Osteocyte (in vitro differentiated cells): Measurements from ENCODE around the gene TTC3. TPM values are rescaled to one million over a fixed set of nuclear protein-coding genes. Genes with fewer than 3 reads are reported as not detected.

Experiments used
- DNase-seq: peaks from one replicate; pipeline ENCODE4 v3.0.0; 2021; ENCODE audit warnings: mixed read lengths; ENCODE audit not compliant: unreplicated experiment; ENCODE audit errors: extremely low spot score
- H3K27ac Mint-ChIP-seq: one replicate; pipeline ENCODE4 v1.8.0; 2021; ENCODE audit warnings: mild to moderate bottlenecking, mixed read lengths; ENCODE audit not compliant: unreplicated experiment
- H3K27me3 Mint-ChIP-seq: one replicate; pipeline ENCODE4 v1.8.0; 2021; ENCODE audit warnings: mixed read lengths; ENCODE audit not compliant: unreplicated experiment
- H3K36me3 Mint-ChIP-seq: one replicate; pipeline ENCODE4 v1.8.0; 2021; ENCODE audit warnings: mixed read lengths; ENCODE audit not compliant: unreplicated experiment
- H3K4me1 Mint-ChIP-seq: one replicate; pipeline ENCODE4 v1.8.0; 2021; ENCODE audit warnings: mixed read lengths; ENCODE audit not compliant: unreplicated experiment
- H3K4me3 Mint-ChIP-seq: one replicate; pipeline ENCODE4 v1.8.0; 2021; ENCODE audit warnings: mild to moderate bottlenecking, moderate library complexity, mixed read lengths; ENCODE audit not compliant: unreplicated experiment
- H3K9me3 Mint-ChIP-seq: one replicate; pipeline ENCODE4 v1.8.0; 2021; ENCODE audit warnings: mixed read lengths; ENCODE audit not compliant: unreplicated experiment
- total RNA-seq: library from RNA; stranded (reverse); gene quantifications from 2 replicates; pipeline ENCODE4 v1.2.1, GENCODE V29; 2021
- TF ChIP-seq, protein P1 (sequence below): fragments of 200-600 bp; sonication (generic); IDR thresholded peaks from 2 replicates; pipeline ENCODE4 v1.5.0; 2021; ENCODE audit warnings: antibody characterized with exemption, mild to moderate bottlenecking, moderate library complexity

Gene TTC3
- total RNA-seq, 1 donor from 2014 or later = 252 TPM

DNA sequence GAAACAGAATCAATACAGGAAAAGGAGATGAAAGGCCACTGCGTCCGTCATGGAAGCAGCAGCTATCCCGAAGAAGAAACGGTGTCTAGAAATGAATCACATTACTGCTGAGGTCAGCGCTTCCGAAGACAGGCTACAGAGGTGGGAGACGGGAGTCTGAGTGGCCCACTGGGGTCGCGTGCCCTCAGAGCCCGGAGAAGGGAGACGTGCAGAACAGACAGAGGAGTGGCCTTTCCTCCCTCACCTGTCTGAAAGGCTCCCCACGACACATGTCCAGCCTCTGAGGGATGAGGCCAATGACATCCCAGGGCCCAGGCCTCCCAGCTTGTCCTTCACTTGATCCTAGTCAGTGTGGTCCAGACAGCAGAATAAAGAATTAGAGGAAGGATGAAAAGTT, 158.2 kb downstream of the TTC3 start:
- peaks cover 53% of the 10 kb centered on the region for H3K36me3 Mint-ChIP-seq
- H3K27me3 Mint-ChIP-seq = no peaks in the 10 kb centered on the region
- no peak overlapping the region for H3K27ac Mint-ChIP-seq
- H3K4me3 Mint-ChIP-seq = no peak overlapping the region
- no peak for DNase-seq
- H3K9me3 Mint-ChIP-seq = no peaks in the 10 kb centered on the region
- no peaks in the 10 kb centered on the region for H3K4me1 Mint-ChIP-seq
- TF ChIP-seq, protein P1, sequence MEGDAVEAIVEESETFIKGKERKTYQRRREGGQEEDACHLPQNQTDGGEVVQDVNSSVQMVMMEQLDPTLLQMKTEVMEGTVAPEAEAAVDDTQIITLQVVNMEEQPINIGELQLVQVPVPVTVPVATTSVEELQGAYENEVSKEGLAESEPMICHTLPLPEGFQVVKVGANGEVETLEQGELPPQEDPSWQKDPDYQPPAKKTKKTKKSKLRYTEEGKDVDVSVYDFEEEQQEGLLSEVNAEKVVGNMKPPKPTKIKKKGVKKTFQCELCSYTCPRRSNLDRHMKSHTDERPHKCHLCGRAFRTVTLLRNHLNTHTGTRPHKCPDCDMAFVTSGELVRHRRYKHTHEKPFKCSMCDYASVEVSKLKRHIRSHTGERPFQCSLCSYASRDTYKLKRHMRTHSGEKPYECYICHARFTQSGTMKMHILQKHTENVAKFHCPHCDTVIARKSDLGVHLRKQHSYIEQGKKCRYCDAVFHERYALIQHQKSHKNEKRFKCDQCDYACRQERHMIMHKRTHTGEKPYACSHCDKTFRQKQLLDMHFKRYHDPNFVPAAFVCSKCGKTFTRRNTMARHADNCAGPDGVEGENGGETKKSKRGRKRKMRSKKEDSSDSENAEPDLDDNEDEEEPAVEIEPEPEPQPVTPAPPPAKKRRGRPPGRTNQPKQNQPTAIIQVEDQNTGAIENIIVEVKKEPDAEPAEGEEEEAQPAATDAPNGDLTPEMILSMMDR = no peak

DNA sequence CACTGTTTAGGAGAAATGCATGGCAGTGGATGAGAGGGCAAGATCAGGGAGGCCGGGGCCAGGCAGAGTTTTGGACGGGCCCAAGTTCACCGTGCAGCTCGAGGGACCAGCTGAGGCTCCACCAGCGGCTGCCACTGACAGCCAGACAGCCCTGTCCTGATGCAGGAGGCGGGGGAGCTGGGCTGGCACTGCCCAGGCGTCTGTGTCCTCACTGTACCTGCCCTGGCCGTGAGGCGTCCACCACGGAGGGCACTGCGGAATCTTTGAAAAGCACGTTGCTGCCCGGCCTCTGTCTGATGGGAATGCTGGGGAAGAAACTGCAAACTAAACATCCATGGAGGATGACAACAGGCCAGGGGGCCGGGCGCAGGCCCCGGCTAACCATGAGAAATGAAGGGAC, 158.6 kb downstream of the TTC3 start:
- Mint-ChIP-seq H3K27ac (no peak overlapping the region), H3K36me3 (peaks cover 55% of the 10 kb centered on the region), H3K9me3 (no peaks in the 10 kb centered on the region), H3K27me3 (no peaks in the 10 kb centered on the region), H3K4me3 (no peak overlapping the region), H3K4me1 (no peaks in the 10 kb centered on the region)
- DNase-seq = no peak
- TF ChIP-seq, protein P1 = no peak

DNA sequence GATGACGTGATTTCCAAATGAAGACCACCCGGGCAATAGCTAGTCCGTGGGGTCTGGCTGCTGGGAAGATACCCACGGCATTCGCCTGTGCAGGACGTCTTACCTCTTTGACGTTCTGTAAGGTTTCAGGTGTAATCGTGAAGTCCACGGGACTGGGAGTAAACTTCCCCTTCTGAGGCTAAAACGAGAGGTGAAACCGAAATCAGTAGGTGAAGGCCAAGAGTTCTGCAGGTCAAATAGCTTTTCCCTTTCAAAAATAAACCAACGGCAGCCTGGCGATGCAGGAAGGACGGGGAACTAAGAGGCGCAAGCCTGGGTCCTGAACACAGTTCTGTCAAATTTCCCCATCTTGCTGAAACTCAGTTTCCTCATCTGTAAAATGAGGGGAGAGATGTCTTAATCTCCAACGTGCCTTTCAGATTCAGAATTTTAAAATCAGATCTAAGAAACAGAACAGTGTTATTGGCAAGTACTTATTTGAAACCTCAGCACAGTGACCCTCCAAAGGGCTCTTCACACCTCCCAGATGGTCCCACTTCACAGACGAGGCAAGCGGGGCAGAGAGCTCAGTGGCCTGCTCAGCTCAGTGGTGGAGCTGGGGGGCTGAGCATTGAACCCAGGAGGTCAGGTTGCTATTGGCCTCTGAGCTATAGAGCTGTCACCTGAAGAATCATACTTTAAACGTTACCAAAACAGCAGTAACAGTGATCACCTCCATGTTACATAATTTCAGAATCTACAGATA, 159.4 kb downstream of the TTC3 start:
- H3K9me3 Mint-ChIP-seq = no peaks in the 10 kb centered on the region
- no peaks in the 10 kb centered on the region for H3K4me1 Mint-ChIP-seq
- peaks cover 58% of the 10 kb centered on the region for H3K36me3 Mint-ChIP-seq
- H3K4me3 Mint-ChIP-seq = no peak overlapping the region
- DNase-seq = no peak
- no peaks in the 10 kb centered on the region for H3K27me3 Mint-ChIP-seq
- TF ChIP-seq, protein P1 = no peak
- no peak overlapping the region for H3K27ac Mint-ChIP-seq

DNA sequence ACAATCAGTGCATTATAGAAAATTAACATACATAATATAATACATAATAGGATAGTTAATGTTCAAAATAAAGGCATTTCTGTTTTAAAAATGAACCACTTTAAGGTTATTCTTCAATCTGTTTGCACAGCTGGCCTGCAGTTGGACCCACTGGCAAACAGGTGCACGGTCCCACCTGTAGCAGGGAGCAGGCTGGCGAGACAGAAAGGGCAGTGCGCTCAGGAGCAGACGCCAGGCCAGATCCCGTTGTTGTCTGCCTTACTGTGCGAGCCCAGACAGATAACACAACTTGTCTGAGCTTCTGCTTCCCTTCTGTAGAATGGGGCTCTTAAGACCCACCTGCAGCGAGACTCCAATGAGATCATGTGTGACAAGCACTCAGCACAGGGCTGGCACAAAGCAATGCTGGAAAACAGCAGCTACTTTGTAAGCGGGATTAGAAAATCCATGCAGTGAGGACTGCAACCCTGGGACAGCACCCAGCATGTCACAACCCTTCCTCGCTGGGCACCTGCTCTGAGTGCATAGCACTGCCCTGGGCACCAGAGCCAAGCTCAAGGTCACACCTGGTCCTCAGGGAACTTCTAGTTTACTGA, 160.6 kb downstream of the TTC3 start:
- TF ChIP-seq, protein P1 = no peak
- Mint-ChIP-seq H3K27ac (no peak overlapping the region), H3K4me1 (no peaks in the 10 kb centered on the region), H3K4me3 (no peak overlapping the region), H3K9me3 (no peaks in the 10 kb centered on the region), H3K36me3 (peaks cover 57% of the 10 kb centered on the region), H3K27me3 (no peaks in the 10 kb centered on the region)
- no peak for DNase-seq

GRCh38 chr21:37237346-37237745, 164.3 kb downstream of the TTC3 start:
- Mint-ChIP-seq H3K27me3 (no peaks in the 10 kb centered on the region), H3K4me1 (no peaks in the 10 kb centered on the region), H3K27ac (no peak overlapping the region), H3K36me3 (peaks cover 49% of the 10 kb centered on the region), H3K4me3 (no peak overlapping the region), H3K9me3 (no peaks in the 10 kb centered on the region)
- TF ChIP-seq, protein P1 = no peak
- no peak for DNase-seq
